Glutamatergic neuron (in vitro differentiated cells): ENCODE results near the gene BMF. TPM values are rescaled to one million over a fixed set of nuclear protein-coding genes. Genes with fewer than 3 reads are reported as not detected.
"Not testable (repeated sequence)": the region's sequence is repeated elsewhere in the genome, so short reads cannot be mapped to it uniquely, and the experiment has no call there.

ENCODE experiments used
- DNase-seq: peaks from one replicate; pipeline ENCODE4 v3.0.0; 2022
- H3K27ac Mint-ChIP-seq: one replicate; pipeline ENCODE4 v1.8.0; 2020; ENCODE audit warnings: mild to moderate bottlenecking, mixed read lengths, inconsistent platforms; ENCODE audit not compliant: unreplicated experiment
- H3K27me3 Mint-ChIP-seq: one replicate; pipeline ENCODE4 v1.8.0; 2020; ENCODE audit warnings: mild to moderate bottlenecking, moderate library complexity, mixed read lengths, inconsistent platforms; ENCODE audit not compliant: unreplicated experiment
- H3K36me3 Mint-ChIP-seq: one replicate; pipeline ENCODE4 v1.8.0; 2020; ENCODE audit warnings: mild to moderate bottlenecking, mixed read lengths, inconsistent platforms; ENCODE audit not compliant: unreplicated experiment
- H3K4me1 Mint-ChIP-seq: one replicate; pipeline ENCODE4 v1.8.0; 2020; ENCODE audit warnings: mild to moderate bottlenecking, low read depth, mixed read lengths, inconsistent platforms; ENCODE audit not compliant: unreplicated experiment
- H3K4me3 Mint-ChIP-seq: one replicate; pipeline ENCODE4 v1.8.0; 2020; ENCODE audit warnings: mild to moderate bottlenecking, mixed read lengths, inconsistent platforms; ENCODE audit not compliant: unreplicated experiment
- H3K9me3 Mint-ChIP-seq: one replicate; pipeline ENCODE4 v1.8.0; 2020; ENCODE audit warnings: mild to moderate bottlenecking, moderate library complexity, mixed read lengths, inconsistent platforms; ENCODE audit not compliant: unreplicated experiment
- CTCF ChIP-seq: fragments of 200-600 bp; sonication (generic); IDR thresholded peaks from one replicate; pipeline ENCODE4 v1.5.0; 2021; ENCODE audit not compliant: partially characterized antibody, unreplicated experiment
- total RNA-seq: library from RNA; stranded (reverse); fragmentation: NEBNext Ultra II Directional; extraction: Animal tissue kit (Norgen Biotek cat#: 25700); gene quantifications from one replicate; pipeline ENCODE4 v1.2.1, GENCODE V29; 2021; ENCODE audit not compliant: unreplicated experiment

BMF gene
- total RNA-seq, 1 donor from 2014 or later = 11.3 TPM

GRCh38 chr15:40080847-40081246 is 27.8 kb downstream of the BMF start:
- Mint-ChIP-seq H3K27ac (no peak overlapping the region), H3K4me1 (peaks cover 4% of the 10 kb centered on the region)

GRCh38 chr15:40080104-40080503 is 28.6 kb downstream of the BMF start:
- Mint-ChIP-seq H3K4me3 (no peak overlapping the region), H3K27ac (no peak overlapping the region), H3K36me3 (peaks cover 4% of the 10 kb centered on the region), H3K27me3 (peaks cover 9% of the 10 kb centered on the region), H3K4me1 (peaks cover 4% of the 10 kb centered on the region), H3K9me3 (no peaks in the 10 kb centered on the region)
- DNase-seq = no peak
- no peak for TF ChIP-seq CTCF

More at GRCh38 chr15:40080847-40081246, 27.8 kb downstream of the BMF start:
- H3K36me3 Mint-ChIP-seq = no peaks in the 10 kb centered on the region
- no peak overlapping the region for H3K4me3 Mint-ChIP-seq
- H3K9me3 Mint-ChIP-seq = no peaks in the 10 kb centered on the region
- H3K27me3 Mint-ChIP-seq = peaks cover 5% of the 10 kb centered on the region
- DNase-seq = no peak
- TF ChIP-seq CTCF = no peak

GRCh38 chr15:40079456-40079855 is 29.2 kb downstream of the BMF start:
- Mint-ChIP-seq H3K36me3 (peaks cover 4% of the 10 kb centered on the region), H3K27me3 (peaks cover 9% of the 10 kb centered on the region), H3K4me3 (no peak overlapping the region), H3K9me3 (no peaks in the 10 kb centered on the region), H3K4me1 (peaks cover 4% of the 10 kb centered on the region), H3K27ac (no peak overlapping the region)
- TF ChIP-seq CTCF = no peak
- no peak for DNase-seq

GRCh38 chr15:40075298-40076044 is 33.2 kb downstream of the BMF start:
- Mint-ChIP-seq H3K4me3 (peak overlapping the region; percentile 38), H3K27me3 (peaks cover 7% of the 10 kb centered on the region), H3K9me3 (no peaks in the 10 kb centered on the region), H3K27ac (no peak overlapping the region), H3K36me3 (peaks cover 9% of the 10 kb centered on the region), H3K4me1 (no peaks in the 10 kb centered on the region)
- no peak for TF ChIP-seq CTCF
- DNase-seq = no peak

- H3K4me3 Mint-ChIP-seq, H3K4me1 Mint-ChIP-seq, H3K27ac Mint-ChIP-seq, H3K9me3 Mint-ChIP-seq, DNase-seq, H3K27me3 Mint-ChIP-seq, H3K36me3 Mint-ChIP-seq: not testable (repeated sequence)
Measured at GRCh38 chr15:40074656-40075055, 34.0 kb downstream of the BMF start.

- H3K4me1 Mint-ChIP-seq, DNase-seq, H3K27me3 Mint-ChIP-seq, H3K36me3 Mint-ChIP-seq, H3K9me3 Mint-ChIP-seq, H3K4me3 Mint-ChIP-seq, H3K27ac Mint-ChIP-seq: not testable (repeated sequence)
Measured at GRCh38 chr15:40073716-40074490, 34.8 kb downstream of the BMF start.
